SK-N-SH treated with all-trans-retinoic acid at 6 μM for 48 hours (cell line): Measurements from ENCODE around the gene ANKHD1.

ENCODE experiments used
- CSRNP3 ChIP-seq: fragments of 250-450 bp; sonication (Bioruptor Pico); IDR thresholded peaks from 2 replicates; pipeline ENCODE4 v1.5.1; 2021; ENCODE audit warnings: mild to moderate bottlenecking, moderate library complexity
- OSR1 ChIP-seq: fragments of 250-450 bp; sonication (Bioruptor Pico); IDR thresholded peaks from 2 replicates; pipeline ENCODE4 v1.8.0; 2022; ENCODE audit warnings: moderate library complexity, mild to moderate bottlenecking, inconsistent platforms
- PATZ1 ChIP-seq: fragments of 250-450 bp; sonication (Bioruptor Pico); IDR thresholded peaks from 2 replicates; pipeline ENCODE4 v1.8.0; 2020; ENCODE audit warnings: mild to moderate bottlenecking, moderate library complexity, borderline replicate concordance
- PPARA ChIP-seq: fragments of 250-450 bp; sonication (Bioruptor Pico); IDR thresholded peaks from 2 replicates; pipeline ENCODE4 v1.5.0; 2020; ENCODE audit warnings: mild to moderate bottlenecking, borderline replicate concordance
- ZNF565 ChIP-seq: fragments of 450-650 bp; formaldehyde crosslinking; conservative IDR thresholded peaks from 2 replicates; pipeline ENCODE4 v1.5.0; 2020; ENCODE audit warnings: low read depth, mild to moderate bottlenecking, moderate library complexity

GRCh38 chr5:140363631-140364471 lies 37.8 kb upstream of the ANKHD1 start:
- TF ChIP-seq PPARA (CRISPR knock-in tag) = no peak
- TF ChIP-seq ZNF565 (CRISPR knock-in tag) = no peak
- no peak for TF ChIP-seq PATZ1 (CRISPR knock-in tag)
- TF ChIP-seq OSR1 (CRISPR knock-in tag) = no peak
- no peak for TF ChIP-seq CSRNP3 (CRISPR knock-in tag)
